ENCODE data around the gene SCAMP4. TPM values are rescaled to one million over a fixed set of nuclear protein-coding genes. Genes with fewer than 3 reads are reported as not detected.

The SCAMP4 gene
- total RNA-seq, 1 donor from 2014 or later: 32.1 TPM

- intact Hi-C loops (cut with micrococcal nuclease): no loop called here
Observed at GRCh38 chr19:1935484-1936208, 30.4 kb downstream of the SCAMP4 start.

GRCh38 chr19:1936430-1936829 is 31.2 kb downstream of the SCAMP4 start:
- intact Hi-C loops (cut with micrococcal nuclease): no loop called here

- intact Hi-C loops (cut with micrococcal nuclease): no loop called here
Observed at GRCh38 chr19:1936916-1937610, 31.9 kb downstream of the SCAMP4 start.

GRCh38 chr19:1938071-1938470 is 32.9 kb downstream of the SCAMP4 start:
- intact Hi-C loops (cut with micrococcal nuclease): no loop called here

- intact Hi-C loops (cut with micrococcal nuclease): loop anchor here (1.0 kb wide), 3 partner anchors 36 to 155 kb away; partner anchors contain the start of genes ADAT3, IZUMO4, MOB3A and SCAMP4
Observed at GRCh38 chr19:1941146-1942077, 36.2 kb downstream of the SCAMP4 start, which contains the start of gene CSNK1G2. TSS of gene CSNK1G2 (plus strand) at chr19:1941172. CDS start at chr19:1969773, 28,601 bp downstream.

- intact Hi-C loops (cut with micrococcal nuclease): loop anchor here (1.0 kb wide), 2 partner anchors 37 to 143 kb away; partner anchors contain the start of genes ADAT3 and SCAMP4
Observed at GRCh38 chr19:1942078-1942933, 37.1 kb downstream of the SCAMP4 start.

GRCh38 chr19:1942934-1943555 is 37.8 kb downstream of the SCAMP4 start:
- intact Hi-C loops (cut with micrococcal nuclease): loop anchor here (1.0 kb wide), 2 partner anchors 38 to 142 kb away; partner anchors contain the start of genes ADAT3 and SCAMP4

GRCh38 chr19:1943661-1944087 is 38.5 kb downstream of the SCAMP4 start:
- intact Hi-C loops (cut with micrococcal nuclease): no loop called here

GRCh38 chr19:1944088-1944915 is 39.1 kb downstream of the SCAMP4 start:
- intact Hi-C loops (cut with micrococcal nuclease): no loop called here

- intact Hi-C loops (cut with micrococcal nuclease): no loop called here
Observed at GRCh38 chr19:1944916-1945561, 39.8 kb downstream of the SCAMP4 start.

- intact Hi-C loops (cut with micrococcal nuclease): no loop called here
Observed at GRCh38 chr19:1945899-1946298, 40.7 kb downstream of the SCAMP4 start.

GRCh38 chr19:1947651-1948209 is 42.5 kb downstream of the SCAMP4 start:
- intact Hi-C loops (cut with micrococcal nuclease): no loop called here

- intact Hi-C loops (cut with micrococcal nuclease): no loop called here
Observed at GRCh38 chr19:1949304-1950101, 44.3 kb downstream of the SCAMP4 start.

GRCh38 chr19:1950640-1951039 is 45.4 kb downstream of the SCAMP4 start:
- intact Hi-C loops (cut with micrococcal nuclease): no loop called here

GRCh38 chr19:1952635-1953034 is 47.4 kb downstream of the SCAMP4 start:
- intact Hi-C loops (cut with micrococcal nuclease): no loop called here

GRCh38 chr19:1953037-1953436 is 47.8 kb downstream of the SCAMP4 start:
- intact Hi-C loops (cut with micrococcal nuclease): no loop called here

- intact Hi-C loops (cut with micrococcal nuclease): no loop called here
Observed at GRCh38 chr19:1953441-1954094, 48.4 kb downstream of the SCAMP4 start.

Data from T-helper 2 cell treated with Interferon-gamma antibody and Interleukin-4, amounts not matched to agents 100 ng/mL and 5 ng/mL, for 36 hours (primary cell).